PC-3 (cell line): Measurements from ENCODE around the gene ZNF185. TPM values are rescaled to one million over a fixed set of nuclear protein-coding genes. Genes with fewer than 3 reads are reported as not detected.

Experiments used
- ATAC-seq: fragments of 200-7000 bp; cut with Tn5 transposase; 2 replicates; pipeline ENCODE4 v1.9.1; 2020; ENCODE audit warnings: mild to moderate bottlenecking, moderate library complexity
- BruUV-seq: library from RNA; stranded (reverse); fragments of 400-500 nt; replicated peaks from 2 replicates; lab custom pipeline; 2021; lab: Mats Ljungman, UMichigan
- CTCF ChIA-PET: fragments of 300-600 bp; sonication (Branson Sonifier 250); formaldehyde crosslinking; loops from one replicate; lab custom pipeline; 2022; ENCODE audit warnings: antibody characterized with exemption; lab: Charles Lee
- POLR2A ChIA-PET: fragments of 300-600 bp; sonication (Branson Sonifier 250); formaldehyde crosslinking; loops from one replicate; lab custom pipeline; 2022; ENCODE audit warnings: antibody characterized with exemption; ENCODE audit not compliant: unreplicated experiment; lab: Charles Lee
- DNase-seq: peaks from one replicate; pipeline ENCODE4 v3.0.0-alpha.2; 2015
- H2AFZ ChIP-seq: fragments of 300-600 bp; sonication (generic); 2 replicates; pipeline ENCODE4 v1.6.0; 2016; ENCODE audit warnings: antibody characterized with exemption, low read length
- H3F3A ChIP-seq: fragments of 300-600 bp; sonication (generic); one replicate; pipeline ENCODE4 v1.6.0; 2017; ENCODE audit warnings: antibody characterized with exemption, low read length, control low read depth, mild to moderate bottlenecking; ENCODE audit not compliant: unreplicated experiment
- H3K27ac ChIP-seq: fragments of 300-600 bp; sonication (generic); 2 replicates; pipeline ENCODE4 v1.5.1; 2016; ENCODE audit warnings: mild to moderate bottlenecking, low read length
- H3K27me3 ChIP-seq: fragments of 300-600 bp; sonication (generic); 2 replicates; pipeline ENCODE4 v1.6.1; 2016; ENCODE audit warnings: low read length, mixed read lengths
- H3K36me3 ChIP-seq: fragments of 300-600 bp; sonication (generic); 2 replicates; pipeline ENCODE4 v1.6.1; 2016; ENCODE audit warnings: low read depth, mixed run types, low read length, mixed read lengths
- H3K4me1 ChIP-seq: fragments of 300-600 bp; sonication (generic); 2 replicates; pipeline ENCODE4 v1.5.1; 2016; ENCODE audit warnings: low read length; ENCODE audit not compliant: insufficient read depth
- H3K4me2 ChIP-seq: fragments of 300-600 bp; sonication (generic); 2 replicates; pipeline ENCODE4 v1.6.0; 2016; ENCODE audit warnings: low read length
- H3K4me3 ChIP-seq: fragments of 300-600 bp; sonication (generic); 2 replicates; pipeline ENCODE4 v1.5.1; 2016; ENCODE audit warnings: mild to moderate bottlenecking, low read length, mixed read lengths
- H3K79me2 ChIP-seq: fragments of 300-600 bp; sonication (generic); 2 replicates; pipeline ENCODE4 v1.6.1; 2017; ENCODE audit warnings: low read length, mixed read lengths
- H3K9ac ChIP-seq: fragments of 300-600 bp; sonication (generic); 2 replicates; pipeline ENCODE4 v1.6.0; 2016; ENCODE audit warnings: mild to moderate bottlenecking, low read length
- H3K9me2 ChIP-seq: fragments of 300-600 bp; sonication (generic); replicated peaks from 2 replicates; pipeline ENCODE4 v1.6.1; 2016; ENCODE audit warnings: mixed run types, low read length, mixed read lengths
- H3K9me3 ChIP-seq: fragments of 300-600 bp; sonication (generic); 2 replicates; pipeline ENCODE4 v1.6.1; 2016; ENCODE audit warnings: low read length, mixed read lengths
- H4K20me1 ChIP-seq: fragments of 300-600 bp; sonication (generic); 2 replicates; pipeline ENCODE4 v1.6.1; 2016; ENCODE audit warnings: low read length, mixed read lengths
- CTCF ChIP-seq: fragments of 300-600 bp; sonication (generic); conservative IDR thresholded peaks from 2 replicates; pipeline ENCODE4 v1.5.1; 2017; ENCODE audit warnings: antibody characterized with exemption, low read depth, mild to moderate bottlenecking, low read length
- EZH2 ChIP-seq: fragments of 300-600 bp; sonication (generic); IDR thresholded peaks from one replicate; pipeline ENCODE4 v1.6.1; 2017; ENCODE audit warnings: antibody characterized with exemption, mild to moderate bottlenecking, low read length; ENCODE audit not compliant: unreplicated experiment
- EZH2phosphoT487 ChIP-seq: fragments of 300-600 bp; sonication (generic); IDR thresholded peaks from 2 replicates; pipeline ENCODE4 v1.6.1; 2018; ENCODE audit warnings: mild to moderate bottlenecking, antibody characterized with exemption, low read length, borderline replicate concordance
- intact Hi-C: fragments of 100-400 bp; cut with micrococcal nuclease; formaldehyde crosslinking; loops from 2 replicates; pipeline ENCODE4 v1.9.0; 2023
- total RNA-seq: library from RNA; depleted of rRNA; stranded (reverse); fragments of >200 nt; gene quantifications from 2 replicates; pipeline ENCODE4 v1.2.3, GENCODE V29; 2014

Gene ZNF185
- total RNA-seq, 1 experiment from 2014 or later: 68.9 TPM

- Histone ChIP-seq H3K4me2 (no peak overlapping the region), H3K9ac (no peak overlapping the region), H2AFZ (no peak overlapping the region), H3K4me3 (no peak overlapping the region), H3K9me3 (no peaks in the 10 kb centered on the region), H3F3A (no peaks in the 10 kb centered on the region), H4K20me1 (no peaks in the 10 kb centered on the region), H3K27ac (no peak overlapping the region), H3K27me3 (no peaks in the 10 kb centered on the region), H3K79me2 (no peaks in the 10 kb centered on the region), H3K9me2 (no peaks in the 10 kb centered on the region), H3K4me1 (no peaks in the 10 kb centered on the region), H3K36me3 (no peaks in the 10 kb centered on the region; the same call in 1 of the 2 replicates)
- ChIA-PET POLR2A (no interaction called here), CTCF (no interaction called here)
- no peak for TF ChIP-seq EZH2phosphoT487
- no peak for TF ChIP-seq CTCF
- no peak for TF ChIP-seq EZH2
- intact Hi-C loops: no loop called here
- DNase-seq: no peak
- BruUV-seq: no TSS peak
- ATAC-seq: no peak
Measured at GRCh38 chrX:152871260-152871659, 26.6 kb upstream of the ZNF185 start.

- Histone ChIP-seq H3K27me3 (no peaks in the 10 kb centered on the region), H4K20me1 (no peaks in the 10 kb centered on the region), H3K9me3 (no peaks in the 10 kb centered on the region), H3K9me2 (no peaks in the 10 kb centered on the region), H3F3A (no peaks in the 10 kb centered on the region), H3K36me3 (no peaks in the 10 kb centered on the region; the same call in 1 of the 2 replicates), H3K4me3 (no peak overlapping the region), H3K4me1 (no peaks in the 10 kb centered on the region), H2AFZ (no peak overlapping the region), H3K27ac (no peak overlapping the region), H3K4me2 (no peak overlapping the region), H3K79me2 (no peaks in the 10 kb centered on the region), H3K9ac (no peak overlapping the region)
- CTCF ChIA-PET: no interaction called here
- no TSS peak for BruUV-seq
- no peak for TF ChIP-seq EZH2
- no peak for TF ChIP-seq CTCF
- TF ChIP-seq EZH2phosphoT487: no peak
- ATAC-seq (no peak), DNase-seq (no peak)
- intact Hi-C loops: no loop called here
- POLR2A ChIA-PET: no interaction called here
Measured at GRCh38 chrX:152872522-152872921, 25.3 kb upstream of the ZNF185 start.

GRCh38 chrX:152873361-152873760 is 24.5 kb upstream of the ZNF185 start:
- H2AFZ ChIP-seq: no peak overlapping the region
- no peaks in the 10 kb centered on the region for H3K27me3 ChIP-seq
- no peaks in the 10 kb centered on the region for H3K79me2 ChIP-seq
- ChIA-PET CTCF (no interaction called here), POLR2A (interaction anchor here (0.5 to 0.6 kb wide), 2 partner anchors 12 to 23 kb away, joined by 3 to 5 read pairs; no protein-coding TSS in a partner anchor)
- DNase-seq (no peak), ATAC-seq (no peak)
- no peaks in the 10 kb centered on the region; the same call in 1 of the 2 replicates for H3K36me3 ChIP-seq
- no peaks in the 10 kb centered on the region for H3K4me1 ChIP-seq
- no peak overlapping the region for H3K4me3 ChIP-seq
- no peak overlapping the region for H3K9ac ChIP-seq
- no peaks in the 10 kb centered on the region for H3K9me3 ChIP-seq
- no peaks in the 10 kb centered on the region for H3K9me2 ChIP-seq
- BruUV-seq: no TSS peak
- TF ChIP-seq EZH2phosphoT487 (no peak), EZH2 (no peak), CTCF (no peak)
- no peak overlapping the region for H3K27ac ChIP-seq
- intact Hi-C loops: no loop called here
- no peaks in the 10 kb centered on the region for H4K20me1 ChIP-seq
- no peak overlapping the region for H3K4me2 ChIP-seq
- H3F3A ChIP-seq: no peaks in the 10 kb centered on the region
